GM19455 (cell line): ENCODE results near the gene H2AZ2.
"Not testable (repeated sequence)": the region's sequence is repeated elsewhere in the genome, so short reads cannot be mapped to it uniquely, and the experiment has no call there.

Source experiments
- ATAC-seq: cut with Tn5 transposase; IDR thresholded peaks from one replicate; pipeline ENCODE4 v1.9.1; 2021; ENCODE audit not compliant: unreplicated experiment

H2AZ2 gene

DNA sequence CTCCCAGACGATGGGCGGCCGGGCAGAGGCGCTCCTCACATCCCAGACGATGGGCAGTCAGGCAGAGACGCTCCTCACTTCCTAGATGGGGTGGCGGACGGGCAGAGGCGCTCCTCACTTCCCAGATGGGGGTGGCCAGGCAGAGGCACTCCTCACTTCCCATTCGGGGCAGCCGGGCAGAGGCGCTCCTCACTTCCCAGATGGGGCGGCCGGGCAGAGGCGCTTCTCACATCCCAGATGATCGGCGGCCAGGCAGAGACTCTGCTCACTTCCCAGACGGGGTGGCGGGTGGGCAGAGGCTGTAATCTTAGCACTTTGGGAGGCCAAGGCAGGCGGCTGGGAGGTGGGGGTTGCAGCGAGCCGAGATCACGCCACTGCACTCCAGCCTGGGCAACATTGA is 24.0 kb upstream of the H2AZ2 start:
- not testable (repeated sequence) for ATAC-seq

DNA sequence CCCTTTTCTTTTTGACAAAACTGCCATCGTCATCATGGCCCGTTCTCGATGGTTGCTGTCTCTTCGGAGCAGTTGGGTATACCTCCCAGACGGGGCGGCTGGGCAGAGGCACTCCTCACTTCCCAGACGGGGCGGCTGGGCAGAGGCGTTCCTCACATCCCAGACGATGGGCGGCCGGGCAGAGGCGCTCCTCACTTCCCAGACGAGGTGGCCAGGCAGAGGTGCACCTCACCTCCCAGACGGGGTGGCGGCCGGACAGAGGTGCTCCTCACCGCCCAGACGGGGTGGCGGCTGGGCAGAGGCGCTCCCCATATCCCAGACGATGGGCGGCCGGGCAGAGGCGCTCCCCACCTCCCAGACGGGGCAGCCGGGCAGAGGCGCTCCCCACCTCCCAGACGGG is 22.9 kb upstream of the H2AZ2 start:
- ATAC-seq, result not testable (repeated sequence)

DNA sequence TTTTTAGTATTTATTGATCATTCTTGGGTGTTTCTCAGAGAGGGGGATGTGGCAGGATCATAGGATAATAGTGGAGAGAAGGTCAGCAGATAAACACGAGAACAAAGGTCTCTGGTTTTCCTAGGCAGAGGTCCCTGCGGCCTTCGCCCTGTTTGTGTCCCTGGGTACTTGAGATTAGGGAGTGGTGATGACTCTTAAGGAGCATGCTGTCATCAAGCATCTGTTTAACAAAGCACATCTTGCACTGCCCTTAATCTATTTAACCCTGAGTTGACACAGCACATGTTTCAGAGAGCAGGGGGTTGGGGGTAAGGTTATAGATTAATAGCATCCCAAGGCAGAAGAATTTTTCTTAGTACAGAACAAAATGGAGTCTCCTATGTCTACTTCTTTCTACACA is 22.4 kb upstream of the H2AZ2 start:
- ATAC-seq, result not testable (repeated sequence)

DNA sequence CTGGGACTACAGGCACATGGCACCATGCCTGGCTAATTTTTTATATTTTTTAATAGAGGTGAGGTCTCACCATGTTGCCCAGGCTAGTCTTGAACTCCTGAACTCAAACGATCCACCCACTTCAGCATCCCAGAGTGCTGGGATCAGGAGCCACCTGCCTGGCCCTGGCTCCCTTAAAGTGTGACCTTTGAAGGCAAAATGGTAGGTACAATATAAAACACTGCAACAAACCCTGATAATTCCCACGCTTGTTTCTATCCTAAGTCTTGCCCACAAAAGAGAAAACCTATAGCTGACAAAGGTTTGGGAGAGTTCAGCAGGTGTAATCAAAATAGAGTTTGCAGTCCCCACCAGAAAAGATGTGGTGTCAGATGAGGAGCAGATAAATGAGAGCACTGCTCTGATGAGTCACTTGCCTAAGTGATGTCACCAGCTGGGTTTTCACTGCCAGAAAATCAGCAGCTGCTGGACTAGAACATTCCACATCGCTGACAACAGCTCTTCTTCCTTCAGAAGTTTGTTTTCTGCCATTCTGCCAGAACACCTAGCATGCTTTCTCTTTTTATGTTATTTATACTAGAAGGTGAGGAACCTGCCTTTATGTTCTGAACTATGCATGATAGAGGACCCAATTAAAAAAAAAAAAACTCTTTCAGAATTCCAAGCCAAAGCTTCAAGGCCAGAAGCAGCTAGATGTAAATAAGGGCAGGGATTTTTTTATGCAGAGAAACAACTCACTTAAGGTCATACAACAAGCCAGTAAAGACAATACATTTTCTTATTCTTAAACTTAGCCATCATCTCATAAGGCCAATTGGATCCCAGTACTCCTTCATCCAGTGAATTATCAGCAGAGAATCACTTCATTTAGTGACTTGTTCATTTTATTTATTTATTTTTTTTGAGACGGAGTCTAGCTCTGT is 19.4 kb upstream of the H2AZ2 start:
- ATAC-seq, result no peak

DNA sequence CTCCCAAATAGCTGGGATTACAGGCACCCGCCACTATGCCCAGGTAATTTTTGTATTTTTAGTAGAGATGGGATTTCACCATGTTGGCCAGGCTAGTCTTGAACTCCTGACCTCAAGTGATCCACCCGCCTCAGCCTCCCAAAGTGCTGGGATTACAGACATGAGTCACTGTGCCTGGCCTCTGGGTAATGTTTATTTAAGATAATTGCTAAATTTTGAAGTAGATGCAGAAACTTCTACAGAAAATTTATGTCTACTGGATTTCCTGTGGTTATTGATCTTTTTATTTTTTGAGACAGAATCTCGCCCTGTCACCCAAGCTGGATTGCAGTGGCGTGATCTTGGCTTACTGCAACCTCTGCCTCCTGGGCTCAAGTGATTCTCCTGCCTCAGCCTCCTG is 14.1 kb upstream of the H2AZ2 start:
- not testable (repeated sequence) for ATAC-seq

DNA sequence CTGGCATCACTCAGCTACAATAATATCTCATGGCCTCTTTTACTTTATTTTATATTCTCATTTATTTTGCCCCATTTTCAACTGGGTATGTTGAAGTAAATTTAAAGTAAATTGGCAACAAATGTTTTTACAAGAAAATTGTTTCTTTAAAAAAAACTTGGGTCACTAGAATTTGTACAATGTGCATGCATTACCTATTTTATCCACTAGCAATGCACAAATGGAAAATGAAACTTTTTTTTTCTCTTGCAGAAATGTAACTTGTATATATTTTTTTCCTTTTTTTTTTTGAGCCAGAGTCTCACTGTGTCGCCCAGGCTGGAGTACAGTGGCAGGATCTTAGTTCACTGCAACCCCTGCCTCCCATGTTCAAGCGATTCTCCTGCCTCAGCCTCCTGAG is 10.3 kb upstream of the H2AZ2 start:
- ATAC-seq, result no peak

DNA sequence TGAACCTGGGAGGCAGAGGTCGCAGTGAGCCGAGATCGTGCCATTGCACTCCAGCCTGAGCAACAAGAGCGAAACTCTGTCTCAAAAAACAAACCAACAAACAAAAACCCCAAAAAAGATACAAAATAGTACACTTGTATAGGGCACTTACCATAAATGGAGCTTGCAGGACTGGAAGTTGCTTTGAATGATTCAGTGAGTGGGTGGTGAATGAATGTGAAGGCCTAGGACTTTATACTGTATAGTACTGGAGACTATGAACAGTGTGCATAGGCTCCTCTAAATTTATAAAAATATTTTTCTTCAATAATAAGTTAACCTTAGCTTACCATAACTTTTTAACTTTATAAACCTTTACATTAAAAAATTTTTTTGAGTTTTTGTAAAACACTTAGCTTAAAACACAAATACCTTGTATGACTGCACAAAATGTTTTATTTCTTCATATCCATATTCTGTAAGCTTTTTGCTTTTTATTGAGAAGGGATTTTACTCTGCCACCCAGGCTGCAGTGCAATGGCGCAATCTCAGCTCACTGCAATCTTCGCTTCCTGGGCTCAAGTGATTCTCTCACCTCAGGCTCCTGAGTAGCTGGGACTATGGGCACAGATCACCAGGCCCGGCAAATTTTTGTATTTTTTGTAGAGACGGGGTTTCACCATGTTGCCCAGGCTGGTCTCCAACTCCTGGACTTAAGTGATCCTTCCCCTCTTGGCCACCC is 6.9 kb upstream of the H2AZ2 start:
- no peak for ATAC-seq

DNA sequence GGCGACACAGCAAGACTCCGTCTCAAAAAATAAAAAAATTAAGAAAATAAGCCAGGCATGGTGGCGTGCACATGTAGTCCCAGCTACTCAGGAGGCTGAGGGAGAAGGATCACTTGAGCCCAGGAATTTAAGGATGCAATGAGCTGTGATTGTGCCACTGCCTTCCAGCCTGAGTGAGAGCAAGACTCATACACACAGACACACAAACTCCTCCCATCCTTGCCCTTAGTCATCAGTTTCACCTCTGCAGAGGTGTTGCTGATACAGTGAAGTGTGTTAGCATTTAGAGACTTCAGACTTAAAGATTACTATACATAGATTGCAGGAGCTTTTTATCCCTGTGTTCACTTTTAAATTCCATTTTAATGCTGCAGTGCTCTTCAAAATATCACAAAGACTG is 5.5 kb upstream of the H2AZ2 start:
- ATAC-seq, result no peak

DNA sequence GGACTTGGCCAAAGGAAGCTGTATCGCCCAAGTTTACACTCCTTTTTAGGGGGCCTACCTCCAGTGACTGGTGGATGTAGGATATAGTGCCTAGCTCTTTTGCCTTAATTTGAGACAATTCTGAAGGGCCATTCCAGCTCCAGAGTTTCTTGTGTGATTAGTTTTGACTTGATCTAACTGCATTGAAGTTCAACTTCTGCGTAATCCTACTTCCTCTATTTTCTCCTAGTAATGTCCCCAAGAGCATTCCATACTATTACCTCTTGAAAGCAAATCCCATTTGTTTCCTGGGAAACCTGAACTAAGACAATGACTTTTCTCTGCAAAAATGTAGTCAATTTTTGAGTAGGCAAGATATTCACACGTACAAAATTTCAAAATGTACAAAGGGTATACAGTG is 4.7 kb upstream of the H2AZ2 start:
- no peak for ATAC-seq

DNA sequence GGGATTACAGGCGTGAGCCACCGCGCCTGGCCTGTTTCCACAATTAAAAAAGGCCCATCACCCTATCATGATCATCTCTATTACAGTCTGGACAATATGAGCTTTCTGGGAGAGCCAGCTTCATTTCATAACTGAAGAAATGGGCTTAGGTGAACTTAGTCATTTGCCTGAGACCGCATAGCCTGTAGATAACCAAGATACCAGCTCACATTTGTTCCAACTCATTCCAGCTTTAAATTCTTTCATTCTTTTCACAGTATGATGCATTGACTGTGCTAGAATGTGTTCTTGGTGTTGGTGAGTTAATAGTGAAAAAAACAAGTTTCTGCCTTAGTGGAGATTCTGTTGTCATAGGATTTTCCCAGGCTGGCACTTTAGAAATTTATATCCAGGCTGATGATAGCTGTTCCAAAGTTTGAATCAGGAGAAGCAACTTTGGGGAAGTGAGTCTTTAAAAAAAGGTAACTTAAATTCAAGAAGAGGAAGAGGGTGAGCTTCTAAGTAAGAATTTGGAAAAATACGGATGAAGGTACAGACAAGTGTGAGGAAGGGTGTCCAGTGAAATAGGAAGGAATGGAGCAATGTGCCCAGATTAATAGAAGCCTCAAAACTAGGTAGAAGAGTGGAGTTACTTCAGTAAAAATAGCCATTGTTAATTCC is 2.1 kb upstream of the H2AZ2 start:
- ATAC-seq, result no peak

DNA sequence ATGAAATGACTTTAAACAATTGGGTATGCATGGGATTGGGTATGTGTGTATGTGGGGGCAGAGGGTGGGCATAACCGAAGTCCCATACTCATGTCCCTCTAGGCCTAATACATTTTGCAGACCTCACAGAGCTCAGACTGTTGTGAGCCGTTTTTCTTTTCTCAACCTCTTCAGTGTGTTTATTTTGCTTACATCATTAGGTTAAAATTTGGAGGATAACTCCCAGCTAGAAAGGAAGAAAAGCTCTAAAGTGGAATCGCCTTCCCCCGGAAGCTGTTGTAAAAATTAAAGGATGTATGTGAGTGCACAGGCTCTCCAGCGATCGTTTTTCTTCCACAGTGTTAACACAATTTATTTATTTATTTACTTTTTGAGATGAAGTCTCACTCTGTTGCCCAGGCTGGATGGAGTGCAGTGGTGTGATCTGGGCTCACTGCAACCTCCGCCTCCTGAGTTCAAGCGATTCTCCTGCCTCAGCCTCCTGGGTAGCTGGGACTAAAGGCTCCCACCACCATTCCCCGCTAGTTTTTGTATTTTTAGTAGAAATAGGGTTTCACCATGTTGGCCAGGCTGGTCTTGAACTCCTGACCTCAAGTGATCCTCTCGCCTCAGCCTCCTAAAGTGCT is 1.5 kb upstream of the H2AZ2 start:
- no peak for ATAC-seq

DNA sequence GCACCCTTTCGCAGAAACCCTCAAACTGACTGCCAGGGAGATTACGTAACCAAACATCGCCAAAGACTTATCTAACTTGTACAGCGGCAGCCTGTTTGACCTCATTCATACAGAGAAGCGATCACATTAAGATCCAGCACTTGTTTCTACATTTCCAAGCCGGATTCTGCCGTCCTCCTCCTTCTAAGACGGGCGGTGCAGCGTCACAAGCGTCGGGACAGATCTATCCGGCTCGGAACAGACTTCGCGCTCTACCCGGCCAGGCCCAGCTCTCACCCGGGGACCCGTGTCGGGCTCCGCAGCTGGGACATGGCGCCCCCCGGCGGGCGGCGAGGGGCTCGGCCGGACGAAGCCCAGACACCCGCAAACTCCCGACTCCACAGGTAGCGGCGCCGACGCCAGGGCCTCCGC is 373 bp downstream of the H2AZ2 start:
- peak; percentile 74 for ATAC-seq

DNA sequence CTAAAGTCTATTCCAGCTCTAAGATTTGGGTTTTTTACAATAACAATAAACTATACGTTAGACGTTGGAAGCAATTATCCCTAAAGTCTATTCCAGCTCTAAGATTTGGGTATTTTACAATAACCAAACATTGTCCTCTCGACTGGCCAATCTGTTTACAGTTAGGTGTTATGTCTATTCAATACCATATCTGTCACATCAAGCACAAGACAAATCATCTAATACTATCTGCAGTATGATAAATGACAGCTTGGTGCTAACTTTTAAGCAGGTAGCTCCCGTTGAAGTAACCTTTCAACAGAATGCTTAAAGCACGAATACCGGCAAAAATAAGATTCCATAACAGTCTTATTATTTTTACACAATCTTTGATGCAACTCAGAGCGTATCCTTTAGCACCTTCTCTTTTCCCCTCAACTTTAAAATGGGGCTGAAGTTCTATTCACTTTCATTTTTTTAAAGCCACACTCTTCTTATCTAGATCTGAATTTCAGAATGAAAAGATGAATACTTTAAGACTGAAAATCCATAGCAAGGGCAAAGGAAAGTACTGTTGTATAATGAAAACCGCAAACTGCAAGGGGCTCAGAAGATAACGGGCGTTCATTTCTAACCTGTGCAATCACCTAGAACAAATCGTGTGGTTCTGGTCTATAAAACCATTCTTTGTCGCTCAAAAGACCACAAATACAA is 925 bp downstream of the H2AZ2 start:
- ATAC-seq, result no peak

DNA sequence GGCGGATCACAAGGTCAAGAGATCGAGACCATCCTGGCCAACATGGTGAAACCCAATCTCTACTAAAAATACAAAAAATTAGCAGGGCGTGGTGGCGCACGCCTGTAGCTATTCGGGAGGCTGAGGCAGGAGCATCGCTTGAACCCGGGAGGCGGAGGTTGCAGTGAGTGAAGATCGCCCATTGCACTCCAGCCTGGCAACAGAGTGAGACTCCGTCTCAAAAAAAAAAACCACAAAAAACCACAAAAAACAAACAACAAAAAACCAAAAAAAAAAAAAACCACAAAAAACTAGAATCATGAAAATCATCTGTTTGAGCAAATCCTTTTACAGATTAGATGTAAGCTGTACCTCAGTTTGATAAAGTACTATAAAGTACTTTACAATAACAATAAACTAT is 1.5 kb downstream of the H2AZ2 start:
- not testable (repeated sequence) for ATAC-seq

DNA sequence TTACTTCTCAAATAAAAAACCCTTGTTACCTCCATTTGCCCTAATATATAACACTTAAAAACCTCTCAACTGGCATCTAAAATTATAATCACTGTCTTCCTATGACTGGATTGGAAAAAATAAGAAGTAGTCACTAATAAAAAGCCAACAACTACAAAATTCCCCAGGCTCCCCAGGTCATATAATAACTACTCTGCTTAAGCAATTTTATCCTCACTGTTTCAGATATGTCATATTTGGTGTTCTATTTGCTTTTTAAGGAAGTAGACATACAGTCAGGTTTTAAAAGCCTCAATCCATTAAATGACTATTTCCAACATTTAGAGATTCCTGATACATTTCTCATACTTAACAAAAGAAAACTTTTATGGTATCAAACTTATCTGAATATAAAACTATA is 2.4 kb downstream of the H2AZ2 start:
- ATAC-seq, result no peak

DNA sequence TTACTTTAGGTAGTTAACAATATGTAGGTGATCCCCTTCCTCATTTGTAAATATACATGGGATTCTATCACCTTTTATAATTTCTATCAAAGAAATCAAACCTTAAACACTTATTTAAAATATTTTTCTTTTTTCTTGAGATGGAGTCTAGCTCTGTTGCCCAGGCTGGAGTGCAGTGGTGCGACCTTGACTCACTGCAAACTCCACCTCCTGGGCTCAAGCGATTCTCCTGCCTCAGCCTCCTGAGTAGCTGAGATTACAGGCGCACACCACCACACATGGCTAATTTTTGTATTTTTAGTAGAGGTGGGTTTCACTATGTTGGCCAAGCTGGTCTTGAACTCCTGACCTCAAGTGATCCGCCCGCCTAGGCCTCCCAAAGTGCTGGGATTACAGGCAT is 4.4 kb downstream of the H2AZ2 start:
- ATAC-seq, result not testable (repeated sequence)

DNA sequence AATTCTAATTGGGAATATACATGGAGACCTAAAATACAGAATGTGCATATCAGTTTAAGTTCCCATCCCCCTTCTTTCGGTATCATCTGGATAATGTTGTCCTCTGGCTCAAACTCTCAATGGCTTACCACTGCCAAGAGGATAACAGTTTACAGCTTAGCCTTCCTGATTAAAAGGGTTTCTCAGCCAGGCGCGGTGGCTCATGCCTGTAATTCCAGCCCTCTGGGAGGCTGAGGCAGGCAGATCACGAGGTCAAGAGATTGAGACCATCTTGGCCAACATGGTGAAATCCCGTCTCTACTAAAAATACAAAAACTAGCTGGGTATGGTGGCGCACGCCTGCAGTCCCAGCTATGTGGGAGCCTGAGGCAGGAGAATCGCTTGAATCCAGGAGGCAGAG is 5.2 kb downstream of the H2AZ2 start:
- ATAC-seq, result not testable (repeated sequence)

DNA sequence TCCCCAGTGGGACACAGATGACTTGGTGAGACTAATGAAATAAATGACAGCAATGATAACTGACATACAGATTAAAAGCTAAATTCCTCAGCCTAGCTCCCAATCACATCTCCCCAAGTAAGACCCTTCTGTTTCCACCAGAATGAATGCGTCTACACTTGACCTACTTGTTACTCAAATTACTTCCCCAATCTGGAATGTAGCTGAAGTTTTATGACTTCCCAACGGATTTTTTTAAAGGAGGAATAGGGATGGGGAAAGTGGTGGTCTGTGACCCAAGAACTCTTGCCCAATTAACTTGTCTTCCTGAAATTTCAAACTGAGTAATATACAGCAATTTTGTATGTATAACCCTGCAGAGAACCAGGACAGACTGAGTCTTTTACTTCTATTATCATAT is 9.1 kb downstream of the H2AZ2 start:
- ATAC-seq, result no peak

DNA sequence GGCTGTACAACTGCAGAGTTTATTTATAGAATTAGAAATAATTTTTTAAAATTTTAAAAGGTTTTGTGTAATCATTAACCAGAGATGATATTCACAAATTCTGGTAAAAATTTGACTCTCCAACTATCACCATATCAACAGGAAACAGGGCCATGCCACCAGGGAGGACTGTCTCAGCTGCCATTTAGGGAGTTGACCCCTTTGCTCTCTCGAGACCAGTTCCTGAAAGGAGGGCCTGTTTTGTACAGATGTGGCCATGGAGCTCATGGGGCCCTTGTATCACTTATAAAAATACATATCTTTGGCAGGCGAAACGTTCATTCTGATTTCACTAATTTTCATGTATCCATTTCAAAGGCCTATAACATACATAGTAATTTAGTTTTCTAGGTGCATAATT is 20.3 kb downstream of the H2AZ2 start:
- ATAC-seq, result no peak

DNA sequence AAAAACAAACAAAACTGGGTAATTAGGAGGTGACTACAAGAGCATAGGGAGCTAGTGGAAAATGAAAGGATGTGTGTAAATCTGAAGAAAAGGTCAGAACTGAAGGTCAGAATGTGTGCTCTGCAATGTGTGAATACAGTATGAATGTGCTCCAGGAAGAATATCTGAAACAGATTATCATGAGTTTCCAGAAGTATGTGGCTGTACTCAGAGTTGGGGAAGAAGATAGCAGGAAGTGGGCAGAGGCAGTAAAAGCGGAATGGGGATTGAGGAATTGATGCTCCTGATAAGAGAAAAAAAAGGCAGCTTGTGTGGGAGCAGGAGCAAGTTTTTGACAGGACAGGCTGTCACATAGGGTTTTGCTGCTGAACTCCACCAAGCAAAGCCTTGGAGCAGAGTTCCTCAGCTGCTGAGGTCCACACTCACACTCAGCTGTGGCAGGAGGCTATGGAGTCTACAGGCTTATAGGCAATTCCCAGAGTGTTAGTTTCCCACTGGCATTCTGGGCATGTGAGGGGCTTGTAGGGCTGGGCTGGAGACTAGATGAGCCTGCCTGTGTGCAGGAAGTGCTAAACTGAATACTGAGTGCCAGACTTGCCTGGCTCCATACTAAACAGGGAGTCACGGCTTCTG is 22.9 kb downstream of the H2AZ2 start:
- no peak for ATAC-seq
